T-helper 1 cell treated with Interleukin-12 subunit alpha and Interleukin-12 subunit beta and Interleukin-4 antibody, amounts not matched to agents 30 μg/mL and 1 μg/mL, for 36 hours (primary cell): ENCODE results near the gene DKC1.
A peak's percentile ranks its signal among the peaks of the same experiment; 100 is the strongest.

Experiments
- H3K27ac Mint-ChIP-seq: one replicate; pipeline ENCODE4 v1.8.0; 2021; ENCODE audit warnings: mild to moderate bottlenecking, mixed read lengths
- H3K27me3 Mint-ChIP-seq: one replicate; pipeline ENCODE4 v1.8.0; 2021; ENCODE audit warnings: low read depth, mixed read lengths
- H3K36me3 Mint-ChIP-seq: one replicate; pipeline ENCODE4 v1.8.0; 2021; ENCODE audit warnings: low read depth, mixed read lengths
- H3K4me1 Mint-ChIP-seq: one replicate; pipeline ENCODE4 v1.8.0; 2021; ENCODE audit warnings: low read depth, mixed read lengths
- H3K4me3 Mint-ChIP-seq: one replicate; pipeline ENCODE4 v1.8.0; 2021; ENCODE audit warnings: mild to moderate bottlenecking, moderate library complexity, mixed read lengths
- H3K9me3 Mint-ChIP-seq: one replicate; pipeline ENCODE4 v1.8.0; 2021; ENCODE audit warnings: mixed read lengths

Gene DKC1

GRCh38 chrX:154793084-154793795 is 30.6 kb downstream of the DKC1 start:
- H3K27ac Mint-ChIP-seq: no peak overlapping the region
- H3K9me3 Mint-ChIP-seq: no peaks in the 10 kb centered on the region

DNA sequence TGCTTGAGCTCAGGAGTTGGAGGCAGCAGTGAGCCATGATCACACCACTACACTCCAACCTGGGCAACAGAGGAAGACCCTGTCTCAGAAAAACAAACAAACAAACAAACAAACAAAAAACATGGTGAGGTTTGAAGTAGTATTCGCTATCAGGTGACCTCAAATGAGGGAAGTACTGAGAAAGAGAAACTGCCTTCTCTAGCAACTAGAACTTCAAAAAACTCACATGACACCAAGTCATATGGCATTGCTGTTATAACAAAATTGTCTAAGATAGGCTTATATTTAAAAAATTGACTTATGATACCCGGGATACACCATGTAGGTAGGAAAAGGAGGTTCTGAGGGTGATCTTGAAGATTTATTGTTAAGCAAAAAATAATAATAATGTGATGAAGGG is 32.4 kb downstream of the DKC1 start:
- no peaks in the 10 kb centered on the region for H3K9me3 Mint-ChIP-seq
- no peak overlapping the region for H3K4me3 Mint-ChIP-seq
- H3K36me3 Mint-ChIP-seq: peaks cover 16% of the 10 kb centered on the region
- no peak overlapping the region for H3K27ac Mint-ChIP-seq
- no peaks in the 10 kb centered on the region for H3K27me3 Mint-ChIP-seq
- H3K4me1 Mint-ChIP-seq: peaks cover 41% of the 10 kb centered on the region

More at GRCh38 chrX:154793084-154793795, 30.6 kb downstream of the DKC1 start:
- peaks cover 15% of the 10 kb centered on the region for H3K36me3 Mint-ChIP-seq
- no peaks in the 10 kb centered on the region for H3K27me3 Mint-ChIP-seq
- H3K4me3 Mint-ChIP-seq: no peak overlapping the region
- H3K4me1 Mint-ChIP-seq: peaks cover 25% of the 10 kb centered on the region

DNA sequence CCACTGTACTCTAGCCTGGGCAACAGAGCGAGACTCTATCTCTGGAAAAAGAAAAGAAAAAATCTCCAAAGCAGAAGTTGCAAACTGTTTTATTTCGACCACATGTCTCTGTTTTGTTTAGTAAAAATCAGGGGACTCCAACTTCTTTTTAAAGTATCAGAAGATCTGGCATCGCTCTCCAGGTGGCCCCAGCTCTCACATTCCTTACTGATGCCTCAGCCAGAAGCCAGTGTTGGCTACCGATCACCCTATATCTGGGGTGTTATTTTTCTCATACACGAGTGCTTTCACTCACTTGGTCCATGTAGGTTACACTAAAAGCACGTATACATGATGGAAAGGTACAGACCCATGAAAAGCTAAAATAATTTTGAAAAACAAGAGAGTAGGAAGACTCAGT is 34.3 kb downstream of the DKC1 start:
- Mint-ChIP-seq H3K4me1 (peaks cover 52% of the 10 kb centered on the region), H3K27me3 (no peaks in the 10 kb centered on the region), H3K36me3 (peaks cover 7% of the 10 kb centered on the region), H3K9me3 (no peaks in the 10 kb centered on the region), H3K4me3 (no peak overlapping the region), H3K27ac (no peak overlapping the region)

- Mint-ChIP-seq H3K36me3 (peaks cover 7% of the 10 kb centered on the region), H3K4me1 (peaks cover 68% of the 10 kb centered on the region), H3K9me3 (no peaks in the 10 kb centered on the region), H3K4me3 (peak overlapping the region; percentile 58), H3K27me3 (no peaks in the 10 kb centered on the region), H3K27ac (peak overlapping the region; percentile 98)
Observed at GRCh38 chrX:154799556-154800348, 37.1 kb downstream of the DKC1 start.

GRCh38 chrX:154800478-154801210 is 38.0 kb downstream of the DKC1 start:
- Mint-ChIP-seq H3K36me3 (peaks cover 7% of the 10 kb centered on the region), H3K4me3 (peak overlapping the region; percentile 63), H3K4me1 (peaks cover 66% of the 10 kb centered on the region), H3K27ac (peak overlapping the region; percentile 98), H3K9me3 (no peaks in the 10 kb centered on the region), H3K27me3 (no peaks in the 10 kb centered on the region)

- Mint-ChIP-seq H3K27me3 (no peaks in the 10 kb centered on the region), H3K4me3 (peak overlapping the region; percentile 38), H3K27ac (peak overlapping the region; percentile 49), H3K36me3 (peaks cover 6% of the 10 kb centered on the region), H3K4me1 (peaks cover 57% of the 10 kb centered on the region), H3K9me3 (peaks cover 4% of the 10 kb centered on the region)
Observed at GRCh38 chrX:154802947-154803346, 40.3 kb downstream of the DKC1 start.

DNA sequence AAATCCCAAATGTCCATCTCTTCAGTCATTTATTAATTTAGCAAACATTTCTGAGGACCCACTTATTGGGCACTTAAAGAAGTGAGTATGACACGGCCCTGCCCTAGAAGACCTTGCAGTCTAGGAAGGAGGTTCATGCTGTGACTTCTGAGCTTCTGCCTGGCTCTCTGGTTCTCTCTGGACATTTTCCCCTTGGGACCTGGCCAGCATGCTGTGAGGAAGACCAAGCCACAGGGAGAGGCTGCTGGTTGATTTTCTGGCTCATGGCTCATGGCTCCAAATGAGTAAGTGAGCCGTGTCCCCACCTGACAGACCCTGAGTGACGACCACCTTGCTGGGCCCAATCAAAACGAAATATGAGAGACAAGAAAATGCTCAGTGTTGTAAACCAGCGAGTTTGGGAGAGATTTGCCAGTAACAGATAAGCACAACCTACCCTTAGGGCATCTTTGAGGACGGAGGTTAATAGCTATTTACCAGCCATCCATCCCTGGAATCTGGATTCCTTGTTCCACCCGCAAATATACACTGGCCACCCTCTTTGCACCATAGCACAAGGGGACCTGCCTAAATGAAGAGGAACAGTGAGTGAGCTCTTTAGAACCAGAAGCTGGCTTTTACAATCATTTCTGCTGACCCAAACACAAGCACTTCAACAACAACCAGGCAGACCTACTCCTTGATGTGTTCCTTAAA is 41.7 kb downstream of the DKC1 start:
- Mint-ChIP-seq H3K4me1 (peaks cover 45% of the 10 kb centered on the region), H3K27ac (peak overlapping the region; percentile 41), H3K4me3 (peak overlapping the region; percentile 85), H3K36me3 (peaks cover 6% of the 10 kb centered on the region), H3K9me3 (peaks cover 4% of the 10 kb centered on the region), H3K27me3 (no peaks in the 10 kb centered on the region)

DNA sequence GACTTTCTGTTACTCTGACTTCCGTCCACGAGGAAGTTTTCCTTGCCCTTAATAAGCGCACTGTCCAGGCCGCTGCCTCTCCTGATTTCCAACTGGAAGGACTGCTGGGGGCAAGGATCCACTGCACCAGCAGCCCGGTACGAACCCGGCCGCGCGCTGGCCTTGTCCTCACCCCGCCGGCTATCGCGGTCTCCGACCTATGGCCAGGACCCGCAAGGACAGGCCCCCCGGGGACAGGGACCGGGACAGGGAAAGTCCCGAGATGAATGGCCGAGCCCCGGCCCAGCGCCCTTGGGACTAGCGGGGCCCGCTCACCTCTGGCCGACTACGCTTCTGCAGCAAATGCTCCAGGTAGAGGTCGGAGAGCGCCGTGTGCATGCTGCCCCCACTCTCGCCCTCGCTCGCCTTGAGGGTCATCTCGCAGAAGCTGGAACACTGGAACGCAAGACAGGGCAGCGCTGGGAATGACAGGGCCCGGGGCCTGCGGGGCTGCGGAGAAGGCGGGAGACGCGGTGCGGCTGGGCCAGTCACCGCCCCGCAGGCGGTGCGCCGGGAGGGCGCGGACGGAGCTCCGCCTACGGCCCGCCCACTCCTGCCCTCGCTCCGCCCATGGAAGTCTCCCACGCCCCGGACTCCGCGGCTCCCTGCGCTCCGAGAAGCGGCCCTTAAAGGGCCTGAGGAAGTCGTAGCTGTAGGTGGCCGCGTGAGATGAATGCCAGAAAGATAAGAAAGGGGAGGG is 42.5 kb downstream of the DKC1 start, which contains the start of gene MPP1:
TSS of gene MPP1 (minus strand) at position 529 of the 739 bp plus-strand sequence. CDS start at position 417, 112 bp downstream.
- Mint-ChIP-seq H3K27ac (peak within 1 kb of the TSS; percentile 63), H3K4me3 (peak within 1 kb of the TSS; percentile 85), H3K36me3 (peaks cover 3% of the 10 kb centered on the region), H3K9me3 (peaks cover 4% of the 10 kb centered on the region), H3K27me3 (no peaks in the 10 kb centered on the region), H3K4me1 (peaks cover 38% of the 10 kb centered on the region)

DNA sequence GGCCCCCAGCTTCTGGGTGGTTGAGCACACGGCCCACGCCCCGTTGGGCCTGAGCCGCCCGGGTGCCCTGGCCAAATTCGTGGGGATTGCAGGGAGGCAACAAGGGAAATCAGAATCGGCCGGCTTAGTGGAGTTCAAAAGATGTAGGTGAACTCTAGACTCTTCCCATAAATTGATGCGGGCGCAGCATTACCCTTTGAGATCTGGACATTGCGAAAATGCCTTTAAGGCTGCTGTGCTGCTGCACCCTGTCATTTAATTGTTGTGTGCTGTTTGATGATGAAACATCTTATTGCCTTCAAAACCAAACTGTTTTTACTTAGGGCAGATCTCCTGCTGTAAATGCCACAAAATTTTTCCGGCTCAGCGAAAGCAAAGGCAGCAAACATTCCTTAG is 43.0 kb downstream of the DKC1 start:
- H3K9me3 Mint-ChIP-seq: peaks cover 4% of the 10 kb centered on the region
- H3K36me3 Mint-ChIP-seq: peaks cover 3% of the 10 kb centered on the region
- no peaks in the 10 kb centered on the region for H3K27me3 Mint-ChIP-seq
- H3K4me3 Mint-ChIP-seq: peak overlapping the region; percentile 80
- peak overlapping the region; percentile 63 for H3K27ac Mint-ChIP-seq
- peaks cover 32% of the 10 kb centered on the region for H3K4me1 Mint-ChIP-seq

DNA sequence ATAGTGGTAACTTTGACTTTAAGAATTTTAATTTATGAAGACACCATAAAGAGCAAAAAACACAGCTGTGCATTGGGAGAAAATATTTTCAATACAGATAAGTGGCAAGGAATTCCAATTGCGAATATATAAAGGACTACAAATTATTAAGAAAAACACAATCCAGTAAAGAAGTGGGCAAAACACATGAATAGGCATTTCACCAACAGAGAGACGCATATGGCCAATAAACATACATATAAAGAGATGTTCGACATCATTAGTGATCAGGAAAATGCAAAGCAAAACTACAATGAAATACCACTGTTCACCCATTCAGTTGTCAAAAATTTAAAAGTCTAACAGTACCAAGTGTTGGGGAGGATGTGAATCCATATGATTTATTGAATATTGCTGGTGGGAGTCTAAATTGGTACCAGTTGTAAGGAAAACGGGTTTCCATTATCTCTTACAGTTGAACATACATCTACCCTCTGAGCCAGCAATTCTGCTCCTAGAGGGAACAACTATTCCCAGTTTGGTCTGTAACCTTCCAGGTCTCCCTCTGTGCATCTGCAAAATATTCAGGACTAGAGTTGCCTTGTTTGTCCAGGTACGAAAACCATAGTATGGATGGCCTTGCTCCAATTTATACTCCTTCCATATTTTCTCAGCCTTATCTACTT is 44.3 kb downstream of the DKC1 start:
- Mint-ChIP-seq H3K4me1 (peaks cover 25% of the 10 kb centered on the region), H3K27me3 (no peaks in the 10 kb centered on the region), H3K4me3 (no peak overlapping the region), H3K9me3 (peaks cover 4% of the 10 kb centered on the region), H3K36me3 (peaks cover 3% of the 10 kb centered on the region), H3K27ac (no peak overlapping the region)

- Mint-ChIP-seq H3K9me3 (peaks cover 4% of the 10 kb centered on the region), H3K4me3 (no peak overlapping the region), H3K27ac (no peak overlapping the region), H3K27me3 (peaks cover 13% of the 10 kb centered on the region), H3K36me3 (peaks cover 3% of the 10 kb centered on the region), H3K4me1 (peaks cover 7% of the 10 kb centered on the region)
Observed at GRCh38 chrX:154809939-154810665, 47.4 kb downstream of the DKC1 start.

DNA sequence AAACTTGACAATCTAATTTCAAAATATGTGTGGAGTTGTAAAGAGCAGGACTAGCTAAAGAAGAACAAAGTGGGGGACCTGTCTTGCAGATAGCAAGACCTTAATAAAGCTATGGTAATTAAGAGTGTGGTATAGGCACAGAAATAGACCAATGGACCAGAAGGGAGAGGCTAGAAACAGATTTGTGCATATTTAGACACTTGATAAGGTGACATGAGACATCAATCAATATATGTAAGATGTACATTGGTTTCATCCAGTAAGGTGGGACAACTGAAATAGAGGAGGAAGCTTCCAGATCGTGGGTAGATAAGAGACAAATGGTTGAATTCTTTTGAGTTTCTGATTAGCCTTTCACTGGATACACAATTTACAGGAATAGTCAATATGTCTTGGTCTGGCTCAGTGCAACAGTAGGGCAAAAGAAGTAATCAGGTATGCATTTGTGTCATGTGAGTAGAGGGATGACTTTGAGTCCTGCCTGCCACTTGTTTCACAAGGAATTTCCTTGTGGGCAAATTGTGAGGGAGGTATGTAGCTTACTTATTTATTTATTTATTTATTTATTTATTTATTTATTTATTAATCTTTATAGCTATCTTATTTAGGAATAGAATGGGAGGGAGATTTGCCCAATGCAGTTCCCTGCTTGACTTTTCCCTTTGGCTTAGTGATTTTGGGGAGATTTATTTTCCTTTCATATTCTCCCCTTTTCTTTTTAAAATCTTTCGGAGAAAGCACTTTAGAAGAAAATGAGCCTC is 49.9 kb downstream of the DKC1 start:
- no peak overlapping the region for H3K27ac Mint-ChIP-seq
- peaks cover under 1% of the 10 kb centered on the region for H3K9me3 Mint-ChIP-seq
- peaks cover 16% of the 10 kb centered on the region for H3K27me3 Mint-ChIP-seq
- H3K4me1 Mint-ChIP-seq: no peaks in the 10 kb centered on the region
- H3K36me3 Mint-ChIP-seq: no peaks in the 10 kb centered on the region
- H3K4me3 Mint-ChIP-seq: no peak overlapping the region
